K562 (cell line): ENCODE measurements around the gene PRR14. TPM values are rescaled to one million over a fixed set of nuclear protein-coding genes. Genes with fewer than 3 reads are reported as not detected.

ENCODE experiments used
- ATF7 ChIP-seq: fragments of 450-650 bp; IDR thresholded peaks from 2 replicates; pipeline ENCODE4 v1.7.1; 2014; ENCODE audit warnings: mild to moderate bottlenecking, moderate library complexity
- BACH1 ChIP-seq: fragments of 200-800 bp; sonication (Bioruptor generic); IDR thresholded peaks from 2 replicates; pipeline ENCODE4 v1.6.1; 2016; ENCODE audit warnings: missing genetic modification characterization, missing compliant biosample characterization
- CBFA2T2 ChIP-seq: fragments of 450-650 bp; conservative IDR thresholded peaks from 2 replicates; pipeline ENCODE4 v1.6.1; 2017; ENCODE audit warnings: mild to moderate bottlenecking
- CHD2 ChIP-seq: IDR thresholded peaks from 2 replicates; pipeline ENCODE4 v1.6.1; 2011; ENCODE audit warnings: low read depth, low read length
- CREM ChIP-seq: IDR thresholded peaks from 2 replicates; pipeline ENCODE4 v1.6.1; 2014; ENCODE audit warnings: antibody characterized with exemption, low read depth
- EP300 ChIP-seq: IDR thresholded peaks from 2 replicates; pipeline ENCODE4 v1.6.1; 2012; ENCODE audit warnings: low read length, improper control_type of control experiment
- FOXJ3 ChIP-seq: sonication (generic); formaldehyde crosslinking; IDR thresholded peaks from 2 replicates; pipeline ENCODE4 v1.4.0; 2020; ENCODE audit warnings: mild to moderate bottlenecking, missing genetic modification reagents
- HCFC1 ChIP-seq: IDR thresholded peaks from 2 replicates; pipeline ENCODE4 v1.6.1; 2012; ENCODE audit warnings: low read depth, low read length, improper control_type of control experiment
- HDAC2 ChIP-seq: fragments of 450-650 bp; IDR thresholded peaks from 2 replicates; pipeline ENCODE4 v1.6.1; 2016; ENCODE audit warnings: mild to moderate bottlenecking
- JUNB ChIP-seq: fragments of 450-650 bp; formaldehyde crosslinking; conservative IDR thresholded peaks from 2 replicates; pipeline ENCODE4 v1.4.0; 2020; ENCODE audit warnings: mild to moderate bottlenecking
- SAFB ChIP-seq: fragments of 200-400 bp; formaldehyde crosslinking; IDR thresholded peaks from 2 replicates; pipeline ENCODE4 v1.6.1; 2017; ENCODE audit warnings: low read depth, low read length, borderline replicate concordance
- STAG1 ChIP-seq: sonication (generic); formaldehyde crosslinking; IDR thresholded peaks from 2 replicates; pipeline ENCODE4 v1.5.0; 2020; ENCODE audit warnings: missing genetic modification reagents, borderline replicate concordance
- TGIF2 ChIP-seq: sonication (generic); formaldehyde crosslinking; IDR thresholded peaks from 2 replicates; pipeline ENCODE4 v1.8.1; 2022; ENCODE audit warnings: mild to moderate bottlenecking, missing genetic modification reagents, moderate library complexity
- ZNF3 ChIP-seq: fragments of 250-450 bp; sonication (Bioruptor Pico); IDR thresholded peaks from 2 replicates; pipeline ENCODE4 v1.5.0; 2021; ENCODE audit warnings: mild to moderate bottlenecking, moderate library complexity
- polyA plus RNA-seq, 8 experiments: library from polyadenylated mRNA; depleted of rRNA in 4 of 8; stranded (reverse) in 5 of 8; unstranded in 3 of 8; fragments of >200 nt; fragmentation: Nextera tagmentation in 2 of 8; fragmentation: Illumina TruSeq in 1 of 8; extraction: Ambion mirVana in 2 of 8; extraction: Trizol in 1 of 8; gene quantifications; 2 replicates each; pipeline versions ENCODE4 v1.2.1 to v1.2.3, GENCODE V29; 2011 to 2014; ENCODE audit warnings: inconsistent platforms in 1 of 8, missing spikeins in 1 of 8
- total RNA-seq, 7 experiments: library from RNA; depleted of rRNA in 6 of 7; stranded (reverse); fragments of >200 nt in 6 of 7; fragmentation: Illumina TruSeq in 2 of 7; extraction: Trizol in 2 of 7; gene quantifications; 2 replicates each; pipeline versions ENCODE4 v1.2.1 to v1.2.3, GENCODE V29; 2011 to 2021; ENCODE audit warnings: low replicate concordance in 1 of 7
- TF ChIP-seq, protein P1 (sequence below): sonication (generic); formaldehyde crosslinking; IDR thresholded peaks from 2 replicates; pipeline ENCODE4 v1.8.1; 2022; ENCODE audit warnings: missing genetic modification reagents
- TF ChIP-seq, protein P2 (sequence below): fragments of 450-650 bp; IDR thresholded peaks from 2 replicates; pipeline ENCODE4 v1.7.1; 2018; ENCODE audit warnings: mild to moderate bottlenecking, low read depth; ENCODE audit not compliant: partially characterized antibody
- TF ChIP-seq, protein P3 (sequence below): sonication (generic); formaldehyde crosslinking; IDR thresholded peaks from 2 replicates; pipeline ENCODE4 v1.8.0; 2022; ENCODE audit warnings: mild to moderate bottlenecking, missing genetic modification reagents
- TF ChIP-seq, protein P4 (sequence below): sonication (generic); formaldehyde crosslinking; IDR thresholded peaks from 2 replicates; pipeline ENCODE4 v1.8.0; 2023; ENCODE audit warnings: missing genetic modification reagents, mild to moderate bottlenecking, borderline replicate concordance

Gene PRR14
- total and polyA plus RNA-seq, 9 of the 15 experiments (the other 6 are each of a cell fraction or from before 2014, with no cell fraction given), result 2.2 to 63.1 (median 11.5) TPM

DNA sequence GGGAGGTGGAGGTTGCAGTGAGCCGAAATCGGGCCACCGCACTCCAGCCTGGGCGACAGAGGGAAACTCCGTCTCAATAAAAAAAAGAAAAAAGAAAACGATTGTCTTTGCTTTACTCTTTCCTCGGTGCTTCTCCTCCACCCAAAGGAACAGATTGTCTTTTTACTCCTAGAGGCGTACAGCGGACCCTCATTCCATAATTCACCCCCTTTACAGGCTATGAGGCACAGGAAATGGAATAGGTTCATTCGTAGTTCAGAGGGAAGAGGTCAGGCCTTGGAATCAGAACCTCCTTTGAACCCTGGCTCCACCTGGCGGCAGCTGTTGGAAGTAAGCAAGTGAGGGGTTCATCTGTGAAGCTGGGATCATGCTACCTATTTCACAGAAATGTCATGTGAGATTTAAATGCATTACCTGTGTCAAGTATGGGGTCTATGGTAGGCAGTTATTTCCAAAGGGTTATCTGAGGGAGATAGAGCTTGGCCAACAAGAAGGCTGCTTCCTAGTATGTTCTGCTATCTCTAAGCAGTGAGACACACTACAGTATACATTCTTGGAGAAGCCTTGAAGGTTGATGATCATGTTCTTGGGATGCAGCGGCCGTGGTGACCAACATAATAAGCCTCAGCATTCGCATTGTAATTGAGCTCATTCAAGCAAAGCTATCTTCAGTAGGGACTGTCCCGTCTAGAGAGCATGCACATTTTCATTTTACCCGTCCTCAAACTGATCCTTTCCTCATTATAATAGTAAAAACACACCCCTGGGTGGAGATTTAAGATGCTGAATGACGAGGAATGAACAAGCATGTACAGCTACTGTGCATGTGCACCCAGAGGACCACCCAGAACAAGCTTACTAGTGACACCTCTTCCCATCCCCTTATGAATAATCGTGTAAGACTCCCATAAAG lies 21.9 kb upstream of the PRR14 start (continued):
- TF ChIP-seq HCFC1 (no peak), ZNF3 (CRISPR knock-in tag) (no peak), BACH1 (tag) (peak; percentile 28; the same call in 1 of the 2 replicates), CBFA2T2 (no peak), TGIF2 (CRISPR knock-in tag) (no peak), JUNB (no peak), EP300 (peak; percentile 34; the same call in 1 of the 2 replicates), ATF7 (0 out of 2 replicates have a peak, but pooled peaks have one; percentile 28), STAG1 (peak; percentile 78; the same call in 1 of the 2 replicates), CREM (0 out of 2 replicates have a peak, but pooled peaks have one; percentile 18), HDAC2 (no peak), FOXJ3 (CRISPR knock-in tag) (no peak), SAFB (no peak), CHD2 (no peak)
- TF ChIP-seq, protein P1, sequence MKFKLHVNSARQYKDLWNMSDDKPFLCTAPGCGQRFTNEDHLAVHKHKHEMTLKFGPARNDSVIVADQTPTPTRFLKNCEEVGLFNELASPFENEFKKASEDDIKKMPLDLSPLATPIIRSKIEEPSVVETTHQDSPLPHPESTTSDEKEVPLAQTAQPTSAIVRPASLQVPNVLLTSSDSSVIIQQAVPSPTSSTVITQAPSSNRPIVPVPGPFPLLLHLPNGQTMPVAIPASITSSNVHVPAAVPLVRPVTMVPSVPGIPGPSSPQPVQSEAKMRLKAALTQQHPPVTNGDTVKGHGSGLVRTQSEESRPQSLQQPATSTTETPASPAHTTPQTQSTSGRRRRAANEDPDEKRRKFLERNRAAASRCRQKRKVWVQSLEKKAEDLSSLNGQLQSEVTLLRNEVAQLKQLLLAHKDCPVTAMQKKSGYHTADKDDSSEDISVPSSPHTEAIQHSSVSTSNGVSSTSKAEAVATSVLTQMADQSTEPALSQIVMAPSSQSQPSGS (CRISPR knock-in tag), result no peak
- TF ChIP-seq, protein P2, sequence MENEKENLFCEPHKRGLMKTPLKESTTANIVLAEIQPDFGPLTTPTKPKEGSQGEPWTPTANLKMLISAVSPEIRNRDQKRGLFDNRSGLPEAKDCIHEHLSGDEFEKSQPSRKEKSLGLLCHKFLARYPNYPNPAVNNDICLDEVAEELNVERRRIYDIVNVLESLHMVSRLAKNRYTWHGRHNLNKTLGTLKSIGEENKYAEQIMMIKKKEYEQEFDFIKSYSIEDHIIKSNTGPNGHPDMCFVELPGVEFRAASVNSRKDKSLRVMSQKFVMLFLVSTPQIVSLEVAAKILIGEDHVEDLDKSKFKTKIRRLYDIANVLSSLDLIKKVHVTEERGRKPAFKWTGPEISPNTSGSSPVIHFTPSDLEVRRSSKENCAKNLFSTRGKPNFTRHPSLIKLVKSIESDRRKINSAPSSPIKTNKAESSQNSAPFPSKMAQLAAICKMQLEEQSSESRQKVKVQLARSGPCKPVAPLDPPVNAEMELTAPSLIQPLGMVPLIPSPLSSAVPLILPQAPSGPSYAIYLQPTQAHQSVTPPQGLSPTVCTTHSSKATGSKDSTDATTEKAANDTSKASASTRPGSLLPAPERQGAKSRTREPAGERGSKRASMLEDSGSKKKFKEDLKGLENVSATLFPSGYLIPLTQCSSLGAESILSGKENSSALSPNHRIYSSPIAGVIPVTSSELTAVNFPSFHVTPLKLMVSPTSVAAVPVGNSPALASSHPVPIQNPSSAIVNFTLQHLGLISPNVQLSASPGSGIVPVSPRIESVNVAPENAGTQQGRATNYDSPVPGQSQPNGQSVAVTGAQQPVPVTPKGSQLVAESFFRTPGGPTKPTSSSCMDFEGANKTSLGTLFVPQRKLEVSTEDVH, result no peak
- TF ChIP-seq, protein P3, sequence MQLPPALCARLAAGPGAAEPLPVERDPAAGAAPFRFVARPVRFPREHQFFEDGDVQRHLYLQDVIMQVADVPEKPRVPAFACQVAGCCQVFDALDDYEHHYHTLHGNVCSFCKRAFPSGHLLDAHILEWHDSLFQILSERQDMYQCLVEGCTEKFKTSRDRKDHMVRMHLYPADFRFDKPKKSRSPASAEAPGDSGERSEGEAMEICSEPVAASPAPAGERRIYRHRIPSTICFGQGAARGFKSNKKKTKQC, result no peak
- TF ChIP-seq, protein P4, sequence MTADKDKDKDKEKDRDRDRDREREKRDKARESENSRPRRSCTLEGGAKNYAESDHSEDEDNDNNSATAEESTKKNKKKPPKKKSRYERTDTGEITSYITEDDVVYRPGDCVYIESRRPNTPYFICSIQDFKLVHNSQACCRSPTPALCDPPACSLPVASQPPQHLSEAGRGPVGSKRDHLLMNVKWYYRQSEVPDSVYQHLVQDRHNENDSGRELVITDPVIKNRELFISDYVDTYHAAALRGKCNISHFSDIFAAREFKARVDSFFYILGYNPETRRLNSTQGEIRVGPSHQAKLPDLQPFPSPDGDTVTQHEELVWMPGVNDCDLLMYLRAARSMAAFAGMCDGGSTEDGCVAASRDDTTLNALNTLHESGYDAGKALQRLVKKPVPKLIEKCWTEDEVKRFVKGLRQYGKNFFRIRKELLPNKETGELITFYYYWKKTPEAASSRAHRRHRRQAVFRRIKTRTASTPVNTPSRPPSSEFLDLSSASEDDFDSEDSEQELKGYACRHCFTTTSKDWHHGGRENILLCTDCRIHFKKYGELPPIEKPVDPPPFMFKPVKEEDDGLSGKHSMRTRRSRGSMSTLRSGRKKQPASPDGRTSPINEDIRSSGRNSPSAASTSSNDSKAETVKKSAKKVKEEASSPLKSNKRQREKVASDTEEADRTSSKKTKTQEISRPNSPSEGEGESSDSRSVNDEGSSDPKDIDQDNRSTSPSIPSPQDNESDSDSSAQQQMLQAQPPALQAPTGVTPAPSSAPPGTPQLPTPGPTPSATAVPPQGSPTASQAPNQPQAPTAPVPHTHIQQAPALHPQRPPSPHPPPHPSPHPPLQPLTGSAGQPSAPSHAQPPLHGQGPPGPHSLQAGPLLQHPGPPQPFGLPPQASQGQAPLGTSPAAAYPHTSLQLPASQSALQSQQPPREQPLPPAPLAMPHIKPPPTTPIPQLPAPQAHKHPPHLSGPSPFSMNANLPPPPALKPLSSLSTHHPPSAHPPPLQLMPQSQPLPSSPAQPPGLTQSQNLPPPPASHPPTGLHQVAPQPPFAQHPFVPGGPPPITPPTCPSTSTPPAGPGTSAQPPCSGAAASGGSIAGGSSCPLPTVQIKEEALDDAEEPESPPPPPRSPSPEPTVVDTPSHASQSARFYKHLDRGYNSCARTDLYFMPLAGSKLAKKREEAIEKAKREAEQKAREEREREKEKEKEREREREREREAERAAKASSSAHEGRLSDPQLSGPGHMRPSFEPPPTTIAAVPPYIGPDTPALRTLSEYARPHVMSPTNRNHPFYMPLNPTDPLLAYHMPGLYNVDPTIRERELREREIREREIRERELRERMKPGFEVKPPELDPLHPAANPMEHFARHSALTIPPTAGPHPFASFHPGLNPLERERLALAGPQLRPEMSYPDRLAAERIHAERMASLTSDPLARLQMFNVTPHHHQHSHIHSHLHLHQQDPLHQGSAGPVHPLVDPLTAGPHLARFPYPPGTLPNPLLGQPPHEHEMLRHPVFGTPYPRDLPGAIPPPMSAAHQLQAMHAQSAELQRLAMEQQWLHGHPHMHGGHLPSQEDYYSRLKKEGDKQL (CRISPR knock-in tag), result no peak
